AG08395 (cell line): Measurements from ENCODE around the gene SDHAF1.
"Not testable (repeated sequence)": the region's sequence is repeated elsewhere in the genome, so short reads cannot be mapped to it uniquely, and the experiment has no call there.

Source experiments
- DNase-seq: peaks from one replicate; pipeline ENCODE4 v3.0.0; 2012; ENCODE audit warnings: mixed read lengths, low spot score

Gene SDHAF1

GRCh38 chr19:36019061-36019670 is 24.2 kb downstream of the SDHAF1 start:
- DNase-seq, result no peak

GRCh38 chr19:36023432-36023831 is 28.4 kb downstream of the SDHAF1 start:
- DNase-seq, result no peak

GRCh38 chr19:36025541-36025940 is 30.6 kb downstream of the SDHAF1 start:
- no peak for DNase-seq

- DNase-seq, result no peak
Observed at GRCh38 chr19:36026091-36026876, 31.3 kb downstream of the SDHAF1 start.

- no peak for DNase-seq
Observed at GRCh38 chr19:36027696-36028095, 32.7 kb downstream of the SDHAF1 start.

DNA sequence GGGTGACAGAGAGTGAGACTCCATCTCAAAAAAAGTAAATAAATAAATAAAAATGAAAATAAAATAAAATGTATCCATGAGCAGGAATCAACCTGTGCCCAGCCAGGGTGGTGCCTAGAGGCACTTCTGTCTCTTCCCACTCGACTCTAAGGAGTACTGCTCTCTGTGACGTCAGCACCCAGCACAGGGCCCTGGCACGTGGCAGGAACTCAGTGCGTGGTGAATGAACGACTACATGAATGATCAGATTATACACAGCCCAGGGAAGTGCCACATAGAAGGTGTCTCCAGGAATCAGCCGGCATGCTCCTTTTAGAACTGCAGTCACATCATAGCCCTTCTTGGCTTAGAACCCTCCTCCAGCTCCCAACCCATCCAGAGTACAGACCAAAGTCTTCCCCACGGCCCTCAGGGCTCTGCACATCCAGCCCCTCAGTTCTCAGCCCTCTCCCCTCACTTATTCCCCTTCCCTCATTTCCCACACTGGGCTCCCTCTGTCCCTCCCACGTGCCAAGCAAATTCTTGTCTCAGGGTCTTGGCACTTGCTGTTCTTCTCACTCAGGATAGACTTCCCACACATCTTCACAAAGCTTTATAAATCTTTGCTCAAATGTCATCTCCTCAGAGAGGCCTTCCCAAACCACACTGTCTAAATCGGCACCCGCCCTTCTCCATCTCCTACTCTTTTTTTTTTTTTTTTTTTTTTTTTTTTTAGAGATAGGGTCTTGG is 33.5 kb downstream of the SDHAF1 start:
- DNase-seq, result no peak

- peak; percentile 60 for DNase-seq
Observed at GRCh38 chr19:36030264-36031148, 35.5 kb downstream of the SDHAF1 start.

GRCh38 chr19:36031308-36031707 is 36.3 kb downstream of the SDHAF1 start:
- no peak for DNase-seq

- DNase-seq, result peak; percentile 100
Observed at GRCh38 chr19:36032251-36033104, 37.5 kb downstream of the SDHAF1 start, which contains the start of gene CLIP3. TSS of gene CLIP3 (minus strand) at chr19:36032873. CDS start at chr19:36032357, 516 bp downstream.

- no peak for DNase-seq
Observed at GRCh38 chr19:36040495-36040894, 45.5 kb downstream of the SDHAF1 start.

GRCh38 chr19:36041092-36041491 is 46.1 kb downstream of the SDHAF1 start:
- DNase-seq, result not testable (repeated sequence)

DNA sequence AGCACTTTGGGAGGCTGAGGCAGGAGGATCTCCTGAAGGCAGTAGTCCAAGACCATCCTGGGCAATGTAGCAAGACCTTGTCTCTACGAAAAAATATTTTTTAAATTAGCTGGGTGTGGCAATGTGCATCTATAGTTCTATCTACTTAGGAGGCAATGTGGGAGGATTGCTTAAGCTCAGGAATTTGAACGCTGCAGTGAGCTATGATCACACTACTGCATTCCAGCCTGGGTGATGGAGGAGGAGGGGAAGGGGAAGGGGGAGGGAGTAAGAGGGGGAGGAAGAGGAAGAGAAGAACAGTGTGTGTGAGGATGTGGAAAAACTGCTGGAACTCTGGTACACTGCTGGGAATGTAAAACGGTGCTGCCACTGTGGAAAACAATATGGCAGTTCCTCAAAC is 46.8 kb downstream of the SDHAF1 start:
- peak; percentile 52 for DNase-seq

DNA sequence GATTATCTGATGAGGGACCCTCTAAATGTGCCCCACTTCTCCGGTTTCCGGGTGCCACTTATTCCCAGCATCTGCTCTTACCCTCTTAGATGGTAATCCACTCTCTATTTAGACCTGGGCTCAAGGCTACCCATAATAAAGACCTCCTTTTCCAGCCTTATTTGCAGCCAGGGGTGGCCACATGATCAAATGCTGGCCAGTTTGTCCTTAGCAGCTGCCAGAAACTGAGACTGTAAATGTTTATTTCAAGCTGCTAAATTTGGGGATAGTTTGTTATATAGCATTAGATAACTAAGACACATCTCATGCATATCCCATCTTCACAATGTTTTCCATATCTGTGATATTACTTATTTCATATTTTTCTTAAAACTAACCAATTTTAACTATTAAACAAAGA is 49.0 kb downstream of the SDHAF1 start:
- no peak for DNase-seq
